ENCODE measurements around the gene ACOT7.

ACOT7 gene

DNA sequence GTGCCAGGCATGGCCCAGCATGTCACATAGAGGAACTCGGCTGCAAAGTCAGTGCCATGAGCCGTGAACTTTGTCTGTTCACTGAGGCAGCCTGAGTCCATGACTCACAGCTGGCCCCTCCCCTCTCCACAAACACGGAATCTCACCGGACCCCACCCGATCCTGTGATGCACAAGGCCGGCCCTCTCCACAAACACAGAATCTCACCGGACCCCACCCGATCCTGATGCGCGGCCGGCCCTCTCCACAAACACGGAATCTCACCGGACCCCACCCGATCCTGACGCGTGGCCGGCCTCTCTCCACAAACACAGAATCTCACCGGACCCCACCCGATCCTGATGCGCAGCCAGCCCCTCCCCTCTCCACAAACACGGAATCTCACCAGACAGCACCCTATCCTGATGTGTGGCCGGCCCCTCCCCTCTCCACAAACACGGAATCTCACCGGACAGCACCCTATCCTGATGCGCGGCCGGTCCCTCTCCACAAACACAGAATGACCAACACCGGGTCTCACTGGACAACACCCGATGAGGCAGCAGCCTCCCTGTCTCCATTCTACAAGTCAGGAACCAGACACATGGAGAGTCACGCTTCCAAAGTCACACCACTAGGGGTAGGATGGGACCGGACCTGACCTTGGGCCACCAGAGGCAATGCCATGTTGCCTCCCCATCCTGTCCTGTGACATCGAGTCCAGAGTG is 93.1 kb downstream of the ACOT7 start:
- H3K9me3 ChIP-seq (ENCODE audit: control insufficient read depth in 1 of 2, low read length in 2 of 2) = no peaks in the 10 kb centered on the region
- H3K4me1 ChIP-seq (ENCODE audit: control insufficient read depth in 1 of 2, insufficient read depth in 2 of 2, low read length in 2 of 2) = no peaks in the 10 kb centered on the region
- H3K27ac ChIP-seq (ENCODE audit: low read depth, low read length) = peak overlapping the region; percentile 44
- no peak overlapping the region for H3K4me3 ChIP-seq (ENCODE audit: low read depth in 1 of 2, low read length in 2 of 2)
- no peak overlapping the region for H3K9ac ChIP-seq (ENCODE audit: low read depth in 1 of 2, low read length in 2 of 2)
- peaks cover 10 to 16% of the 10 kb centered on the region in 2 donors for H3K36me3 ChIP-seq (ENCODE audit: control insufficient read depth in 1 of 2, insufficient read depth in 2 of 2, low read length in 2 of 2)
- H3K27me3 ChIP-seq (ENCODE audit: control insufficient read depth in 1 of 2, insufficient read depth in 2 of 2, low read length in 2 of 2) = no peaks in the 10 kb centered on the region

DNA sequence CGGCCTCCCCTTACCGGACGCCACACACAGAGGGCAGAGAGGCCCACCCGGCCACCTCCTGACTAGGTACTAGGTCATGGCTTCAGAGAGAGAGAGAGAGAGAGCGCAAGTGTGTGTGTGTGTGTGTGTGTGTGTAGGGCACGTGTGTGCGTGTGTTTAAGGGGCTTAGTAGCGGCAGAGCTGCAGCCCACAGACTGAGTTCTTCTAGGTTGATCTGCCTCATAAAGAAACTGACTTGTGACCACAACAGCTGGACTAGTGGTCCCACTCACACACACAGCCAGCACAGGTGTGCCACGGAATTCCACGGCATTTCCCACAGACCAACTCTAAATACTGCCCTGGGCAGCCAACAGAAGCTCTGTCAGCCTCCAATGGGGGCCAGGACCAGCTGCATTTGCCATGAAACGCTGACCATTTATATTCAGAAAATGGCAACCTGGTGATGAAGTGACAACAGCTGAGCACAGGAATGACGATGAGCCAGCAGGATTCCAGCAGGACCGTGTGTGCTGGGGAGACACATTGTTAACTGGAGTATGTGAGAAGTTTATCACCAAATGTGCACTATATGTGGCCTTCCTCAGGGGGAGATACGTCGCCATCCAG is 93.9 kb downstream of the ACOT7 start:
- Histone ChIP-seq H3K4me1 (ENCODE audit: control insufficient read depth in 1 of 2, insufficient read depth in 2 of 2, low read length in 2 of 2) (no peaks in the 10 kb centered on the region), H3K27ac (ENCODE audit: low read depth, low read length) (peak overlapping the region; percentile 44), H3K9me3 (ENCODE audit: control insufficient read depth in 1 of 2, low read length in 2 of 2) (no peaks in the 10 kb centered on the region), H3K36me3 (ENCODE audit: control insufficient read depth in 1 of 2, insufficient read depth in 2 of 2, low read length in 2 of 2) (peaks cover 12 to 20% of the 10 kb centered on the region in 2 donors), H3K4me3 (ENCODE audit: low read depth in 1 of 2, low read length in 2 of 2) (no peak overlapping the region), H3K9ac (ENCODE audit: low read depth in 1 of 2, low read length in 2 of 2) (no peak overlapping the region), H3K27me3 (ENCODE audit: control insufficient read depth in 1 of 2, insufficient read depth in 2 of 2, low read length in 2 of 2) (no peaks in the 10 kb centered on the region)

- Histone ChIP-seq H3K9me3 (ENCODE audit: control insufficient read depth in 1 of 2, low read length in 2 of 2) (no peaks in the 10 kb centered on the region), H3K4me3 (ENCODE audit: low read depth in 1 of 2, low read length in 2 of 2) (no peak overlapping the region), H3K9ac (ENCODE audit: low read depth in 1 of 2, low read length in 2 of 2) (no peak overlapping the region), H3K4me1 (ENCODE audit: control insufficient read depth in 1 of 2, insufficient read depth in 2 of 2, low read length in 2 of 2) (no peaks in the 10 kb centered on the region), H3K27ac (ENCODE audit: low read depth, low read length) (no peak overlapping the region), H3K36me3 (ENCODE audit: control insufficient read depth in 1 of 2, insufficient read depth in 2 of 2, low read length in 2 of 2) (peaks cover 15 to 23% of the 10 kb centered on the region in 2 donors), H3K27me3 (ENCODE audit: control insufficient read depth in 1 of 2, insufficient read depth in 2 of 2, low read length in 2 of 2) (no peaks in the 10 kb centered on the region)
Observed at GRCh38 chr1:6298940-6299465, 94.6 kb downstream of the ACOT7 start.

GRCh38 chr1:6298530-6298929 is 95.0 kb downstream of the ACOT7 start:
- no peaks in the 10 kb centered on the region for H3K4me1 ChIP-seq (ENCODE audit: control insufficient read depth in 1 of 2, insufficient read depth in 2 of 2, low read length in 2 of 2)
- no peaks in the 10 kb centered on the region for H3K9me3 ChIP-seq (ENCODE audit: control insufficient read depth in 1 of 2, low read length in 2 of 2)
- H3K9ac ChIP-seq (ENCODE audit: low read depth in 1 of 2, low read length in 2 of 2) = no peak overlapping the region
- H3K27ac ChIP-seq (ENCODE audit: low read depth, low read length) = no peak overlapping the region
- peaks cover 15 to 28% of the 10 kb centered on the region in 2 donors for H3K36me3 ChIP-seq (ENCODE audit: control insufficient read depth in 1 of 2, insufficient read depth in 2 of 2, low read length in 2 of 2)
- no peaks in the 10 kb centered on the region for H3K27me3 ChIP-seq (ENCODE audit: control insufficient read depth in 1 of 2, insufficient read depth in 2 of 2, low read length in 2 of 2)
- no peak overlapping the region for H3K4me3 ChIP-seq (ENCODE audit: low read depth in 1 of 2, low read length in 2 of 2)

- H3K27me3 ChIP-seq (ENCODE audit: control insufficient read depth in 1 of 2, insufficient read depth in 2 of 2, low read length in 2 of 2) = no peaks in the 10 kb centered on the region
Observed at GRCh38 chr1:6295910-6296309, 97.7 kb downstream of the ACOT7 start.

GRCh38 chr1:6294890-6295556 is 98.5 kb downstream of the ACOT7 start:
- H3K27ac ChIP-seq (ENCODE audit: low read depth, low read length) = no peak overlapping the region
- no peaks in the 10 kb centered on the region for H3K4me1 ChIP-seq (ENCODE audit: control insufficient read depth in 1 of 2, insufficient read depth in 2 of 2, low read length in 2 of 2)

More at GRCh38 chr1:6295910-6296309, 97.7 kb downstream of the ACOT7 start:
- Histone ChIP-seq H3K4me3 (ENCODE audit: low read depth in 1 of 2, low read length in 2 of 2) (no peak overlapping the region), H3K27ac (ENCODE audit: low read depth, low read length) (no peak overlapping the region), H3K36me3 (ENCODE audit: control insufficient read depth in 1 of 2, insufficient read depth in 2 of 2, low read length in 2 of 2) (peaks cover 15 to 41% of the 10 kb centered on the region in 2 donors), H3K9ac (ENCODE audit: low read depth in 1 of 2, low read length in 2 of 2) (no peak overlapping the region), H3K4me1 (ENCODE audit: control insufficient read depth in 1 of 2, insufficient read depth in 2 of 2, low read length in 2 of 2) (no peaks in the 10 kb centered on the region), H3K9me3 (ENCODE audit: control insufficient read depth in 1 of 2, low read length in 2 of 2) (no peaks in the 10 kb centered on the region)

DNA sequence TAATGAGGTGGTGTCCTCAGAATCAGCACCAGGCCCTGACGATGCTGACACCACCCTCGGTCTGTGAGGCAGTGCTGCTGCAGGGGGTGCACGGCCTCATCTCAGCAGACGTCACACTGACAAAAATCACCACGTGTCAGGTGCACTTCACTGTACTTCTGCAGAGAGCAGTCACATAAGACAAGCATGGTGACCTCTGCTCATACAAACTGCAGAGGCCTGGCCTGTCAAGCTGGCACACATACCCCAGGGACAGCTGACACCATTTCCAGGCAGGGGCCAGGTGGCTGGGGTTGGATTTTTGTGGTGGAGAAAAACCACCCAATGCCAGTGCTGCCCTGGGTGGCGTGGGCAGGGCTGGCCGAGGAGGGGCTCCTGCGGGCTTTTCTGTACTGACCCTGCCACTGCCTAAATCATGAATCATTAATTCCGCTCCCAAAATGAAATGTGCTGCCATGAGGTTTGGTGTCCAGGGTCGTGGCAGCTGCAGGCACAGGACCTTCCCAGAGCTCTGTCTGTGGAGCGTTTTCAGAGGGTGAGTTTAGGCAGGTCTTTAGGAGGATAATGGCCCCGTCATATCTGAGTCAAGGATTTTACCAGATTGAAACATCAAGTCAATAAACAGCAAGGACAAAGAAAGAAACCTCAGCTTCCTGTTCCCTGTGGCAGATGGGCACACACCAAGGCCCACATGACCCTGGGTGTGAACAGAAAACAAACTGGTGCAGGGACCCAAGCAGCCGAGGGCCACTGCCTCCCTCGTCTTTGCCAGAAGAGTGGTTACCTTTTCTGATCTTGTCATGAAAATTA is 99.3 kb downstream of the ACOT7 start:
- H3K27me3 ChIP-seq (ENCODE audit: control insufficient read depth in 1 of 2, insufficient read depth in 2 of 2, low read length in 2 of 2) = no peaks in the 10 kb centered on the region
- no peak overlapping the region for H3K4me3 ChIP-seq (ENCODE audit: low read depth in 1 of 2, low read length in 2 of 2)
- peaks cover 11 to 42% of the 10 kb centered on the region in 2 donors for H3K36me3 ChIP-seq (ENCODE audit: control insufficient read depth in 1 of 2, insufficient read depth in 2 of 2, low read length in 2 of 2)
- no peaks in the 10 kb centered on the region for H3K4me1 ChIP-seq (ENCODE audit: control insufficient read depth in 1 of 2, insufficient read depth in 2 of 2, low read length in 2 of 2)
- H3K9me3 ChIP-seq (ENCODE audit: control insufficient read depth in 1 of 2, low read length in 2 of 2) = no peaks in the 10 kb centered on the region
- H3K27ac ChIP-seq (ENCODE audit: low read depth, low read length) = no peak overlapping the region
- no peak overlapping the region for H3K9ac ChIP-seq (ENCODE audit: low read depth in 1 of 2, low read length in 2 of 2)

More at GRCh38 chr1:6294890-6295556, 98.5 kb downstream of the ACOT7 start:
- Histone ChIP-seq H3K9me3 (ENCODE audit: control insufficient read depth in 1 of 2, low read length in 2 of 2) (no peaks in the 10 kb centered on the region), H3K27me3 (ENCODE audit: control insufficient read depth in 1 of 2, insufficient read depth in 2 of 2, low read length in 2 of 2) (no peaks in the 10 kb centered on the region), H3K4me3 (ENCODE audit: low read depth in 1 of 2, low read length in 2 of 2) (no peak overlapping the region), H3K36me3 (ENCODE audit: control insufficient read depth in 1 of 2, insufficient read depth in 2 of 2, low read length in 2 of 2) (peaks cover 18 to 46% of the 10 kb centered on the region in 2 donors), H3K9ac (ENCODE audit: low read depth in 1 of 2, low read length in 2 of 2) (no peak overlapping the region)

DNA sequence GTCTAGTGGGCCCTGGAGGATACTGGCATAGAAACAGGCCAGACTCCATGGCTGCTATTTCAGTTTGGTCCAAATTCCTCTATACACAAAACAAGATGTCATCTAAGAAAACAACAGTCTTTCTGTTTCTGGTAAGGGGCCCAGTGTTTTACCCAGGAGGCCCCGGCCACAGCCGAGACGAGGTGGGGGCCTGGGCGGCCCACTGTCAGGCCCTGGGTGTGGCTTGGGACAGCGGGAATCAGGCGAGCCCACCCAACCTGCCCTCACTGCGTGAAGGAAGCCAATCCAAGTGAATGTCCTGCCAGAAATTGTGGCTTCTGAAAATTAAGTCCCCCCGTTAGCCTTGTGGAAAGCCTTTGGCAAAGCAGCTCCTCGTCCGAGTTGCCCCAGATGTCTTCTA is 101.5 kb downstream of the ACOT7 start:
- H3K27me3 ChIP-seq (ENCODE audit: control insufficient read depth in 1 of 2, insufficient read depth in 2 of 2, low read length in 2 of 2) = no peaks in the 10 kb centered on the region
- peaks cover 9 to 42% of the 10 kb centered on the region in 2 donors for H3K36me3 ChIP-seq (ENCODE audit: control insufficient read depth in 1 of 2, insufficient read depth in 2 of 2, low read length in 2 of 2)
- no peak overlapping the region for H3K27ac ChIP-seq (ENCODE audit: low read depth, low read length)
- H3K9ac ChIP-seq (ENCODE audit: low read depth in 1 of 2, low read length in 2 of 2) = no peak overlapping the region
- H3K4me3 ChIP-seq (ENCODE audit: low read depth in 1 of 2, low read length in 2 of 2) = no peak overlapping the region
- no peaks in the 10 kb centered on the region for H3K9me3 ChIP-seq (ENCODE audit: control insufficient read depth in 1 of 2, low read length in 2 of 2)
- H3K4me1 ChIP-seq (ENCODE audit: control insufficient read depth in 1 of 2, insufficient read depth in 2 of 2, low read length in 2 of 2) = no peaks in the 10 kb centered on the region

GRCh38 chr1:6288665-6289064 is 104.9 kb downstream of the ACOT7 start:
- no peaks in the 10 kb centered on the region for H3K27me3 ChIP-seq (ENCODE audit: control insufficient read depth in 1 of 2, insufficient read depth in 2 of 2, low read length in 2 of 2)
- peaks cover 4 to 31% of the 10 kb centered on the region in 2 donors for H3K36me3 ChIP-seq (ENCODE audit: control insufficient read depth in 1 of 2, insufficient read depth in 2 of 2, low read length in 2 of 2)
- H3K27ac ChIP-seq (ENCODE audit: low read depth, low read length) = no peak overlapping the region
- no peak overlapping the region for H3K4me3 ChIP-seq (ENCODE audit: low read depth in 1 of 2, low read length in 2 of 2)
- no peak overlapping the region for H3K9ac ChIP-seq (ENCODE audit: low read depth in 1 of 2, low read length in 2 of 2)
- no peaks in the 10 kb centered on the region for H3K9me3 ChIP-seq (ENCODE audit: control insufficient read depth in 1 of 2, low read length in 2 of 2)
- no peaks in the 10 kb centered on the region for H3K4me1 ChIP-seq (ENCODE audit: control insufficient read depth in 1 of 2, insufficient read depth in 2 of 2, low read length in 2 of 2)

Data from duodenal mucosa (tissue), 2 donors.